Upper lobe of left lung (tissue), 6 donors: Measurements from ENCODE around the gene SVIL. TPM values are rescaled to one million over a fixed set of nuclear protein-coding genes. Genes with fewer than 3 reads are reported as not detected.

Experiments used
- ATAC-seq, 2 donors: fragments of 200-7000 bp; cut with Tn5 transposase; one replicate each; pipeline ENCODE4 v1.9.1; 2022; ENCODE audit warnings: mild to moderate bottlenecking in 2 of 2, moderate library complexity in 2 of 2; ENCODE audit not compliant: low FRiP score in 2 of 2
- DNase-seq, 2 donors: peaks; one replicate each; pipeline ENCODE4 v3.0.0-alpha.2; 2019 to 2020
- H3K27ac ChIP-seq, 4 donors: fragments of 200-600 bp; sonication (generic); one replicate each; pipeline ENCODE4 v1.5.1; 2016 to 2019
- H3K27me3 ChIP-seq, 4 donors: fragments of 200-600 bp; sonication (generic); one replicate each; pipeline ENCODE4 v1.5.1; 2017 to 2019
- H3K36me3 ChIP-seq, 4 donors: fragments of 200-600 bp; sonication (generic); one replicate each; pipeline ENCODE4 v1.5.1; 2016 to 2019
- H3K4me1 ChIP-seq, 4 donors: fragments of 200-600 bp; sonication (generic); one replicate each; pipeline ENCODE4 v1.5.1; 2018 to 2019
- H3K4me3 ChIP-seq, 4 donors: fragments of 200-600 bp; sonication (generic); one replicate each; pipeline ENCODE4 v1.5.1; 2017 to 2019; ENCODE audit warnings: mild to moderate bottlenecking in 2 of 4, moderate library complexity in 1 of 4
- H3K9me3 ChIP-seq, 4 donors: fragments of 200-600 bp; sonication (generic); one replicate each; pipeline ENCODE4 v1.5.1; 2018 to 2019
- CTCF ChIP-seq, 6 experiments: fragments of 450-650 bp in 4 of 6; fragments of 200-600 bp in 2 of 6; sonication (generic) in 2 of 6; IDR thresholded peaks; one replicate each; pipeline ENCODE4 v1.5.1; 2016 to 2019; ENCODE audit warnings: antibody characterized with exemption in 6 of 6
- EP300 ChIP-seq, 4 donors: sonication (generic); formaldehyde crosslinking; IDR thresholded peaks; one replicate each; pipeline ENCODE4 v1.5.1; 2017; ENCODE audit warnings: antibody characterized with exemption in 4 of 4, control low read depth in 2 of 4
- POLR2A ChIP-seq, 4 donors: fragments of 450-650 bp; IDR thresholded peaks; one replicate each; pipeline ENCODE4 v1.5.1; 2016 to 2017; ENCODE audit warnings: antibody characterized with exemption in 4 of 4, mild to moderate bottlenecking in 2 of 4
- POLR2AphosphoS5 ChIP-seq, 2 donors: sonication (generic); formaldehyde crosslinking; IDR thresholded peaks; one replicate each; pipeline ENCODE4 v1.5.1; 2017; ENCODE audit warnings: antibody characterized with exemption in 2 of 2
- WGBS, 2 donors: methylation state at CpG; one replicate each; pipeline ENCODE4 v1.1.5; 2017 to 2018; 5-methylcytosine and 5-hydroxymethylcytosine counted together
- total RNA-seq, 6 donors: library from RNA; depleted of rRNA in 4 of 6; stranded (reverse); fragments of >200 nt in 4 of 6; gene quantifications; one replicate each; pipeline versions ENCODE4 v1.1.0 to v1.2.1, GENCODE V29; 2016 to 2021
- donor health status: DM: no; HTN: no; CAD: no; lungs with moderate emphysema.
- donor health status: DM: no; HTN: yes; CAD: no; lungs with severe emphysema.

Gene SVIL
- total RNA-seq, 6 donors from 2014 or later, result 65.5 to 137 (median 105) TPM

- Histone ChIP-seq H3K4me1 (peaks cover 0 to 5% (median 0%) of the 10 kb centered on the region in 4 donors), H3K4me3 (no peak overlapping the region), H3K27me3 (no peaks in the 10 kb centered on the region), H3K36me3 (peaks cover 0 to 62% (median 34%) of the 10 kb centered on the region in 4 donors), H3K27ac (no peak overlapping the region), H3K9me3 (no peaks in the 10 kb centered on the region)
- DNase-seq (no peak), ATAC-seq (no peak)
- no peak for TF ChIP-seq CTCF (IDR thresholded peaks at IDR 0.05)
- TF ChIP-seq EP300 (IDR thresholded peaks at IDR 0.05), result no peak
- no peak for TF ChIP-seq POLR2AphosphoS5 (IDR thresholded peaks at IDR 0.05)
- TF ChIP-seq POLR2A (IDR thresholded peaks at IDR 0.05), result no peak
- 82 to 89% methylated on average over 8 to 12 of the region's 12 CpGs for WGBS, 2 donors
Observed at GRCh38 chr10:29479081-29479925, 155.5 kb downstream of the SVIL start.

GRCh38 chr10:29473406-29474100 is 161.2 kb downstream of the SVIL start:
- ATAC-seq (peak in 1 of 2 donors; percentile 9), DNase-seq (no peak)
- H3K27me3 ChIP-seq, result no peaks in the 10 kb centered on the region
- no peaks in the 10 kb centered on the region for H3K4me1 ChIP-seq
- peaks cover 0 to 79% (median 53%) of the 10 kb centered on the region in 4 donors for H3K36me3 ChIP-seq
- no peak overlapping the region for H3K27ac ChIP-seq
- WGBS, 2 donors, result 88 to 90% methylated on average over 19 of the region's 19 CpGs
- no peaks in the 10 kb centered on the region for H3K9me3 ChIP-seq
- no peak for TF ChIP-seq POLR2A (IDR thresholded peaks at IDR 0.05)
- TF ChIP-seq CTCF (IDR thresholded peaks at IDR 0.05), result no peak
- TF ChIP-seq EP300 (IDR thresholded peaks at IDR 0.05), result no peak
- TF ChIP-seq POLR2AphosphoS5 (IDR thresholded peaks at IDR 0.05), result no peak
- no peak overlapping the region for H3K4me3 ChIP-seq

- Histone ChIP-seq H3K9me3 (no peaks in the 10 kb centered on the region), H3K4me1 (no peaks in the 10 kb centered on the region), H3K36me3 (peaks cover 0 to 79% (median 52%) of the 10 kb centered on the region in 4 donors), H3K27me3 (no peaks in the 10 kb centered on the region), H3K4me3 (no peak overlapping the region), H3K27ac (no peak overlapping the region)
- DNase-seq, result no peak
- no peak for ATAC-seq
- 64 to 69% methylated on average over 6 of the region's 6 CpGs for WGBS, 2 donors
- TF ChIP-seq POLR2AphosphoS5 (IDR thresholded peaks at IDR 0.05), result no peak
- no peak for TF ChIP-seq EP300 (IDR thresholded peaks at IDR 0.05)
- no peak for TF ChIP-seq CTCF (IDR thresholded peaks at IDR 0.05)
- no peak for TF ChIP-seq POLR2A (IDR thresholded peaks at IDR 0.05)
Observed at GRCh38 chr10:29473087-29473356, 161.7 kb downstream of the SVIL start.

- peaks cover 0 to 79% (median 54%) of the 10 kb centered on the region in 4 donors for H3K36me3 ChIP-seq
- H3K9me3 ChIP-seq, result no peaks in the 10 kb centered on the region
- no peak for TF ChIP-seq POLR2AphosphoS5 (IDR thresholded peaks at IDR 0.05)
- TF ChIP-seq POLR2A (IDR thresholded peaks at IDR 0.05), result no peak
- no peak for TF ChIP-seq CTCF (IDR thresholded peaks at IDR 0.05)
- no peak for TF ChIP-seq EP300 (IDR thresholded peaks at IDR 0.05)
- no peak for DNase-seq
- 89 to 90% methylated on average over 5 of the region's 5 CpGs for WGBS, 2 donors
- no peak overlapping the region for H3K4me3 ChIP-seq
- ATAC-seq, result no peak
- no peak overlapping the region for H3K27ac ChIP-seq
- H3K27me3 ChIP-seq, result no peaks in the 10 kb centered on the region
- no peaks in the 10 kb centered on the region for H3K4me1 ChIP-seq
Observed at GRCh38 chr10:29472301-29473086, 162.3 kb downstream of the SVIL start.
